Measurements from ENCODE around the gene PMFBP1.

DNA sequence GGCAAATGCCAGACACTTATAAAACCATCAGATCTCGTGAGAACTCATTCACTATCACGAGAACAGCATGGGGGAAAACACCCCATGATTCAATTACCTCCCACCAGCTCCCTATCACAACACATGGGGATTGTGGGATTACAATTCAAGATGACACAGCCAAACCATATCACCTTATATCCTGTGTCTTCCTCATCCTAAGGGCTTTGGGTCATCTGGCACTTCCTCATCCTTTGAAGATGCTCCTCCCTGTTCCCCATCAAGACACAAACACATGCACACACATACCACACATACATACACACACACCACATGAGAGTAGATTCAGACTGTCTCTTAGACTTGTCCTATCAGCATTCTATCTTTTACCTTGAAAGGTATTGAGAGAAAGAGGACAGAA lies 2.8 kb upstream of the PMFBP1 start:
- TF ChIP-seq, protein P1, sequence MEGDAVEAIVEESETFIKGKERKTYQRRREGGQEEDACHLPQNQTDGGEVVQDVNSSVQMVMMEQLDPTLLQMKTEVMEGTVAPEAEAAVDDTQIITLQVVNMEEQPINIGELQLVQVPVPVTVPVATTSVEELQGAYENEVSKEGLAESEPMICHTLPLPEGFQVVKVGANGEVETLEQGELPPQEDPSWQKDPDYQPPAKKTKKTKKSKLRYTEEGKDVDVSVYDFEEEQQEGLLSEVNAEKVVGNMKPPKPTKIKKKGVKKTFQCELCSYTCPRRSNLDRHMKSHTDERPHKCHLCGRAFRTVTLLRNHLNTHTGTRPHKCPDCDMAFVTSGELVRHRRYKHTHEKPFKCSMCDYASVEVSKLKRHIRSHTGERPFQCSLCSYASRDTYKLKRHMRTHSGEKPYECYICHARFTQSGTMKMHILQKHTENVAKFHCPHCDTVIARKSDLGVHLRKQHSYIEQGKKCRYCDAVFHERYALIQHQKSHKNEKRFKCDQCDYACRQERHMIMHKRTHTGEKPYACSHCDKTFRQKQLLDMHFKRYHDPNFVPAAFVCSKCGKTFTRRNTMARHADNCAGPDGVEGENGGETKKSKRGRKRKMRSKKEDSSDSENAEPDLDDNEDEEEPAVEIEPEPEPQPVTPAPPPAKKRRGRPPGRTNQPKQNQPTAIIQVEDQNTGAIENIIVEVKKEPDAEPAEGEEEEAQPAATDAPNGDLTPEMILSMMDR (IDR thresholded peaks at IDR 0.05; ENCODE audit: poor library complexity, severe bottlenecking): no peak
- no peak for TF ChIP-seq EZH2 (IDR thresholded peaks at IDR 0.05; ENCODE audit: borderline replicate concordance, insufficient read depth, low read length, poor library complexity, severe bottlenecking)
